ENCODE data around the gene OR6C4. TPM values are rescaled to one million over a fixed set of nuclear protein-coding genes. Genes with fewer than 3 reads are reported as not detected.

OR6C4 gene
- total RNA-seq, 2 experiments from 2014 or later = not detected

Other genes starting within 250 kb of the OR6C4 start
- gene OR6C1, start 235.3 kb upstream of the OR6C4 start, total RNA-seq (2014; rRNA removed; shearing (Covaris generic)) = not detected in 2 replicates
- not detected in 2 replicates for gene OR6C1, start 235.3 kb upstream of the OR6C4 start, total RNA-seq (2022)
- gene OR6C3, start 218.9 kb upstream of the OR6C4 start, total RNA-seq (2014; rRNA removed; shearing (Covaris generic)) = not detected in 2 replicates
- gene OR6C3, start 218.9 kb upstream of the OR6C4 start, total RNA-seq (2022) = not detected in 2 replicates
- not detected in 2 replicates for gene OR6C75, start 186.6 kb upstream of the OR6C4 start, total RNA-seq (2014; rRNA removed; shearing (Covaris generic))
- gene OR6C75, start 186.6 kb upstream of the OR6C4 start, total RNA-seq (2022) = not detected in 2 replicates
- gene OR6C65, start 149.1 kb upstream of the OR6C4 start, total RNA-seq (2014; rRNA removed; shearing (Covaris generic)) = not detected in 2 replicates
- not detected in 2 replicates for gene OR6C65, start 149.1 kb upstream of the OR6C4 start, total RNA-seq (2022)
- gene OR6C76, start 123.3 kb upstream of the OR6C4 start, total RNA-seq (2014; rRNA removed; shearing (Covaris generic)) = not detected in 2 replicates
- gene OR6C76, start 123.3 kb upstream of the OR6C4 start, total RNA-seq (2022) = not detected in 2 replicates
- gene OR6C2, start 105.5 kb upstream of the OR6C4 start, total RNA-seq (2014; rRNA removed; shearing (Covaris generic)) = not detected in 2 replicates
- gene OR6C2, start 105.5 kb upstream of the OR6C4 start, total RNA-seq (2022) = not detected in 2 replicates
- 0.90 TPM in 1 of 2 replicates, not detected in the other for gene OR6C70, start 79.5 kb upstream of the OR6C4 start, total RNA-seq (2014; rRNA removed; shearing (Covaris generic))
- gene OR6C70, start 79.5 kb upstream of the OR6C4 start, total RNA-seq (2022) = not detected in 2 replicates
- not detected in 2 replicates for gene OR6C68, start 57.2 kb upstream of the OR6C4 start, total RNA-seq (2014; rRNA removed; shearing (Covaris generic))
- gene OR6C68, start 57.2 kb upstream of the OR6C4 start, total RNA-seq (2022) = not detected in 2 replicates
- gene OR2AP1, start 22.9 kb downstream of the OR6C4 start, total RNA-seq (2014; rRNA removed; shearing (Covaris generic)) = not detected in 2 replicates
- gene OR2AP1, start 22.9 kb downstream of the OR6C4 start, total RNA-seq (2022) = not detected in 2 replicates
- not detected in 2 replicates for gene OR10P1, start 87.3 kb downstream of the OR6C4 start, total RNA-seq (2014; rRNA removed; shearing (Covaris generic))
- gene OR10P1, start 87.3 kb downstream of the OR6C4 start, total RNA-seq (2022) = not detected in 2 replicates
- 1.5 and 2.3 TPM in 2 replicates for gene ITGA7, start 158.3 kb downstream of the OR6C4 start, total RNA-seq (2014; rRNA removed; shearing (Covaris generic))
- 3.3 and 4.0 TPM in 2 replicates for gene ITGA7, start 158.3 kb downstream of the OR6C4 start, total RNA-seq (2022)
- 139 and 161 TPM in 2 replicates for gene BLOC1S1, start 166.4 kb downstream of the OR6C4 start, total RNA-seq (2014; rRNA removed; shearing (Covaris generic))
- gene BLOC1S1, start 166.4 kb downstream of the OR6C4 start, total RNA-seq (2022) = 152 and 159 TPM in 2 replicates
- gene RDH5, start 170.8 kb downstream of the OR6C4 start, total RNA-seq (2014; rRNA removed; shearing (Covaris generic)) = 6.2 and 8.9 TPM in 2 replicates
- 19.6 and 20.1 TPM in 2 replicates for gene RDH5, start 170.8 kb downstream of the OR6C4 start, total RNA-seq (2022)
- gene CD63, start 179.4 kb downstream of the OR6C4 start, total RNA-seq (2014; rRNA removed; shearing (Covaris generic)) = 102 and 143 TPM in 2 replicates
- gene CD63, start 179.4 kb downstream of the OR6C4 start, total RNA-seq (2022) = 112 and 130 TPM in 2 replicates
- 4.5 and 5.2 TPM in 2 replicates for gene GDF11, start 193.5 kb downstream of the OR6C4 start, total RNA-seq (2014; rRNA removed; shearing (Covaris generic))
- 18.0 and 19.9 TPM in 2 replicates for gene GDF11, start 193.5 kb downstream of the OR6C4 start, total RNA-seq (2022)